K562 (cell line): ENCODE results near the gene POU1F1. TPM values are rescaled to one million over a fixed set of nuclear protein-coding genes. Genes with fewer than 3 reads are reported as not detected.
A peak's percentile ranks its signal among the peaks of the same experiment; 100 is the strongest.

Source experiments
- ATAC-seq: fragments of 200-7000 bp; cut with Tn5 transposase; 3 replicates; pipeline ENCODE4 v1.9.1; 2020; ENCODE audit warnings: moderate library complexity
- BruUV-seq: library from RNA; stranded (reverse); fragments of 400-500 nt; replicated peaks from 2 replicates; lab custom pipeline; 2021; lab: Mats Ljungman, UMichigan
- CTCF ChIA-PET: fragments of 300-600 bp; formaldehyde crosslinking; extraction: SDS; loops from one replicate; lab custom pipeline; 2021; ENCODE audit warnings: low intra/inter-chr PET ratio; lab: Yijun Ruan, JAX
- POLR2A ChIA-PET: fragments of 300-600, 350-650 bp; sonication (Branson Sonifier 250); formaldehyde crosslinking; extraction: SDS; loops from one replicate; lab custom pipeline; 2021; ENCODE audit warnings: antibody characterized with exemption, inconsistent platforms; lab: Yijun Ruan, JAX
- DNase-seq, 4 experiments: peaks; one replicate each; pipeline versions ENCODE4 v3.0.0 to v3.0.0-alpha.2; 2011 to 2018; ENCODE audit warnings: low spot score in 3 of 4, mixed read lengths in 3 of 4; ENCODE audit errors: extremely low read depth in 1 of 4
- FAIRE-seq: peaks from 2 replicates; lab custom pipeline; 2011; peaks lifted over from hg19 to GRCh38; lab: Jason Lieb, UNC
- H2AFZ ChIP-seq: 2 replicates; pipeline ENCODE4 v1.6.0; 2011; ENCODE audit warnings: low read depth, low read length, control low read depth, inconsistent platforms
- H3K27ac ChIP-seq: fragments of 200-600 bp; 3 replicates; pipeline ENCODE4 v1.8.0; 2011; ENCODE audit warnings: low read depth, mild to moderate bottlenecking, control low read depth, inconsistent platforms, low read length, moderate library complexity, mixed read lengths; ENCODE audit errors: extremely low read depth
- H3K27me3 ChIP-seq, 2 experiments: fragments of 300-600 bp in 1 of 2; 2 replicates in 1 of 2; 3 replicates in 1 of 2; pipeline versions ENCODE4 v1.6.0 to v1.8.0; 2011; ENCODE audit warnings: inconsistent platforms in 2 of 2, low read length in 2 of 2, mild to moderate bottlenecking in 1 of 2, mixed read lengths in 1 of 2, moderate library complexity in 1 of 2; ENCODE audit not compliant: control insufficient read depth in 2 of 2, insufficient read depth in 2 of 2
- H3K36me3 ChIP-seq: fragments of 300-600 bp; 3 replicates; pipeline ENCODE4 v1.8.0; 2011; ENCODE audit warnings: mild to moderate bottlenecking, low read length, inconsistent platforms; ENCODE audit not compliant: control insufficient read depth, insufficient read depth
- H3K4me1 ChIP-seq, 2 experiments: fragments of 200-600 bp in 1 of 2; replicated peaks in 1 of 2; 2 replicates in 1 of 2; 3 replicates in 1 of 2; pipeline versions ENCODE4 v1.5.1 to v1.8.0; 2011; ENCODE audit warnings: inconsistent platforms in 2 of 2, low read length in 2 of 2, mild to moderate bottlenecking in 1 of 2, mixed read lengths in 1 of 2, moderate library complexity in 1 of 2; ENCODE audit not compliant: control insufficient read depth in 2 of 2, insufficient read depth in 2 of 2
- H3K4me2 ChIP-seq: 2 replicates; pipeline ENCODE4 v1.6.1; 2011; ENCODE audit warnings: low read length, control low read depth, inconsistent platforms, mixed read lengths; ENCODE audit not compliant: insufficient read depth
- H3K4me3 ChIP-seq: fragments of 200-600 bp; sonication (generic), shearing (Covaris generic); 2 replicates; pipeline ENCODE4 v1.5.1; 2016; ENCODE audit warnings: control low read depth, inconsistent platforms
- H3K79me2 ChIP-seq: fragments of 200-600 bp; 3 replicates; pipeline ENCODE4 v1.8.0; 2011; ENCODE audit warnings: low read length, inconsistent platforms; ENCODE audit not compliant: control insufficient read depth, insufficient read depth
- H3K9ac ChIP-seq, 2 experiments: 2 replicates each; pipeline versions ENCODE4 v1.6.0 to v1.6.1; 2011; ENCODE audit warnings: low read depth in 2 of 2, low read length in 2 of 2, control low read depth in 1 of 2, inconsistent platforms in 1 of 2, mild to moderate bottlenecking in 1 of 2, mixed read lengths in 1 of 2; ENCODE audit not compliant: insufficient read depth in 1 of 2
- H3K9me1 ChIP-seq: one replicate; pipeline ENCODE4 v1.6.0; 2011; ENCODE audit warnings: inconsistent platforms, mild to moderate bottlenecking, low read length, moderate library complexity; ENCODE audit not compliant: control insufficient read depth, insufficient read depth
- H3K9me3 ChIP-seq: replicated peaks from 2 replicates; pipeline ENCODE4 v1.5.1; 2011; ENCODE audit warnings: low read depth, low read length, inconsistent platforms; ENCODE audit not compliant: control insufficient read depth, insufficient read depth
- H4K20me1 ChIP-seq: replicated peaks from 2 replicates; pipeline ENCODE4 v1.6.1; 2011; ENCODE audit warnings: low read length, inconsistent platforms, mixed read lengths; ENCODE audit not compliant: control insufficient read depth, insufficient read depth
- ATF2 ChIP-seq: sonication (generic); formaldehyde crosslinking; IDR thresholded peaks from 2 replicates; pipeline ENCODE4 v1.8.1; 2022; ENCODE audit warnings: missing genetic modification reagents
- BRF2 ChIP-seq: IDR thresholded peaks from 3 replicates; pipeline ENCODE4 v1.6.1; 2011; ENCODE audit warnings: borderline replicate concordance, mild to moderate bottlenecking; ENCODE audit not compliant: insufficient read length, insufficient read depth
- EHMT2 ChIP-seq: fragments of 450-650 bp; IDR thresholded peaks from 2 replicates; pipeline ENCODE4 v1.6.1; 2018; ENCODE audit warnings: antibody characterized with exemption
- LCOR ChIP-seq: sonication (generic); formaldehyde crosslinking; IDR thresholded peaks from 2 replicates; pipeline ENCODE4 v1.8.0; 2022; ENCODE audit warnings: mild to moderate bottlenecking, missing genetic modification reagents
- MAFF ChIP-seq: IDR thresholded peaks from 2 replicates; pipeline ENCODE4 v1.6.1; 2012; ENCODE audit warnings: low read length, improper control_type of control experiment
- RCOR1 ChIP-seq, 2 experiments: IDR thresholded peaks; 2 replicates each; pipeline ENCODE4 v1.6.1; 2012; ENCODE audit warnings: low read depth in 2 of 2, low read length in 2 of 2, borderline replicate concordance in 1 of 2, improper control_type of control experiment in 1 of 2
- RFX1 ChIP-seq: fragments of 450-650 bp; IDR thresholded peaks from 2 replicates; pipeline ENCODE4 v1.6.1; 2016; ENCODE audit warnings: mild to moderate bottlenecking, moderate library complexity
- SMARCB1 ChIP-seq: IDR thresholded peaks from 2 replicates; pipeline ENCODE4 v1.6.1; 2011; ENCODE audit warnings: improper control_type of control experiment, low read depth; ENCODE audit not compliant: insufficient read length
- SPI1 ChIP-seq: IDR thresholded peaks from 2 replicates; pipeline ENCODE4 v1.6.1; 2011; ENCODE audit warnings: low read depth, low read length, control low read depth, borderline replicate concordance
- TAL1 ChIP-seq: fragments of 450-650 bp; IDR thresholded peaks from 2 replicates; pipeline ENCODE4 v1.6.1; 2016; ENCODE audit warnings: mild to moderate bottlenecking
- TBP ChIP-seq: optimal IDR thresholded peaks from 2 replicates; pipeline ENCODE3; 2011; ENCODE audit warnings: low read depth, low read length, improper control_type of control experiment
- ZNF707 ChIP-seq: fragments of 250-450 bp; sonication (Bioruptor Pico); conservative IDR thresholded peaks from 2 replicates; pipeline ENCODE4 v1.8.0; 2022; ENCODE audit warnings: inconsistent platforms, mild to moderate bottlenecking, moderate library complexity
- ZNF766 ChIP-seq: fragments of 200-800 bp; sonication (Bioruptor generic); conservative IDR thresholded peaks from 2 replicates; pipeline ENCODE4 v1.6.1; 2016; ENCODE audit warnings: missing genetic modification characterization, missing compliant biosample characterization
- WGBS: fragments of 100-300 bp; shearing (Covaris generic); methylation state at CpG from one replicate; pipeline ENCODE4 v1.1.6; 2016; ENCODE audit warnings: low coverage, mixed read lengths; ENCODE audit not compliant: insufficient coverage; ENCODE audit errors: missing lambda C conversion rate; 5-methylcytosine and 5-hydroxymethylcytosine counted together
- in situ Hi-C: fragments of 300-500 bp; cut with MboI; formaldehyde crosslinking; loops from 4 replicates; pipeline ENCODE4 v1.15.0; 2018; ENCODE audit warnings: inconsistent platforms, mixed read lengths
- intact Hi-C: fragments of 100-400 bp; cut with micrococcal nuclease; formaldehyde crosslinking; loops from 2 replicates; pipeline ENCODE4 v1.14.2; 2022
- polyA plus RNA-seq, 8 experiments: library from polyadenylated mRNA; depleted of rRNA in 4 of 8; stranded (reverse) in 5 of 8; unstranded in 3 of 8; fragments of >200 nt; fragmentation: Nextera tagmentation in 2 of 8; fragmentation: Illumina TruSeq in 1 of 8; extraction: Ambion mirVana in 2 of 8; extraction: Trizol in 1 of 8; gene quantifications; 2 replicates each; pipeline versions ENCODE4 v1.2.1 to v1.2.3, GENCODE V29; 2011 to 2014; ENCODE audit warnings: inconsistent platforms in 1 of 8, missing spikeins in 1 of 8
- total RNA-seq, 7 experiments: library from RNA; depleted of rRNA in 6 of 7; stranded (reverse); fragments of >200 nt in 6 of 7; fragmentation: Illumina TruSeq in 2 of 7; extraction: Trizol in 2 of 7; gene quantifications; 2 replicates each; pipeline versions ENCODE4 v1.2.1 to v1.2.3, GENCODE V29; 2011 to 2021; ENCODE audit warnings: low replicate concordance in 1 of 7

Gene POU1F1
- total and polyA plus RNA-seq, 9 of the 15 experiments (the other 6 are each of a cell fraction or from before 2014, with no cell fraction given), result not detected

- Histone ChIP-seq H3K27ac (no peak overlapping the region), H3K9ac (no peak overlapping the region), H3K9me1 (no peaks in the 10 kb centered on the region), H3K4me3 (no peak overlapping the region), H4K20me1 (no peaks in the 10 kb centered on the region), H3K27me3 (no peaks in the 10 kb centered on the region), H3K4me1 (no peaks in the 10 kb centered on the region), H3K4me2 (no peak overlapping the region)
- in situ Hi-C loops (no loop called here), intact Hi-C loops (no loop called here)
- no TSS peak for BruUV-seq
- peak in 1 of 4 experiments; percentile 9 for DNase-seq
- 7% methylated on average over 4 of the region's 8 CpGs for WGBS
- TF ChIP-seq BRF2 (no peak), SPI1 (peak; percentile 59; the same call in 1 of the 2 replicates)
- TF ChIP-seq, all 486 proteins: peak for 1
- H3K79me2 ChIP-seq, result no peaks in the 10 kb centered on the region
- 0 out of 2 replicates have a peak overlapping the region, but pooled peaks have one; percentile 59 for H2AFZ ChIP-seq
- FAIRE-seq (no peak), ATAC-seq (no peak)
- no peaks in the 10 kb centered on the region for H3K36me3 ChIP-seq
- no peaks in the 10 kb centered on the region for H3K9me3 ChIP-seq
- POLR2A ChIA-PET, result no interaction called here
- CTCF ChIA-PET, result no interaction called here
Measured at GRCh38 chr3:87288446-87288845, 12.1 kb upstream of the POU1F1 start.

- no peaks in the 10 kb centered on the region for H3K9me3 ChIP-seq
- H3K27me3 ChIP-seq, result no peaks in the 10 kb centered on the region
- 43% methylated on average over 1 of the region's 1 CpG for WGBS
- in situ Hi-C loops (no loop called here), intact Hi-C loops (no loop called here)
- H3K79me2 ChIP-seq, result no peaks in the 10 kb centered on the region
- no peak overlapping the region for H3K9ac ChIP-seq
- H3K4me1 ChIP-seq, result no peaks in the 10 kb centered on the region
- no peaks in the 10 kb centered on the region for H3K9me1 ChIP-seq
- CTCF ChIA-PET, result no interaction called here
- no peak overlapping the region for H2AFZ ChIP-seq
- no peaks in the 10 kb centered on the region for H3K36me3 ChIP-seq
- ATAC-seq (no peak), DNase-seq (no peak), FAIRE-seq (no peak)
- H4K20me1 ChIP-seq, result no peaks in the 10 kb centered on the region
- H3K4me2 ChIP-seq, result no peak overlapping the region
- POLR2A ChIA-PET, result interaction anchor here (1.0 kb wide), 1 partner anchor 17 kb away, joined by 4 read pairs; no protein-coding TSS in a partner anchor
- no peak overlapping the region for H3K27ac ChIP-seq
- H3K4me3 ChIP-seq, result no peak overlapping the region
- BruUV-seq, result no TSS peak
- no peak for TF ChIP-seq MAFF
- no peak for TF ChIP-seq TAL1
- no peak for TF ChIP-seq EHMT2
- TF ChIP-seq TBP, result no peak
- no peak for TF ChIP-seq ZNF766 (CRISPR knock-in tag)
- no peak for TF ChIP-seq ATF2 (CRISPR knock-in tag)
- TF ChIP-seq RFX1, result no peak
- no peak for TF ChIP-seq LCOR (CRISPR knock-in tag)
- no peak for TF ChIP-seq ZNF707 (CRISPR knock-in tag)
- no peak for TF ChIP-seq SMARCB1
- no peak for TF ChIP-seq RCOR1 (IDR thresholded peaks at IDR 0.05; ENCODE audit: borderline replicate concordance in 1 of 2, low read depth in 2 of 2, low read length in 2 of 2)
Measured at GRCh38 chr3:87287011-87287410, 10.6 kb upstream of the POU1F1 start.
